Aorta (tissue), 5 donors: ENCODE results near the gene GPNMB. TPM values are rescaled to one million over a fixed set of nuclear protein-coding genes. Genes with fewer than 3 reads are reported as not detected.
"Not testable (repeated sequence)": the region's sequence is repeated elsewhere in the genome, so short reads cannot be mapped to it uniquely, and the experiment has no call there.

Experiments used
- ATAC-seq: fragments of 200-7000 bp; cut with Tn5 transposase; one replicate; pipeline ENCODE4 v1.9.1; 2022; ENCODE audit warnings: moderate library complexity; ENCODE audit not compliant: low FRiP score
- DNase-seq, 2 donors: peaks; one replicate each; pipeline ENCODE4 v3.0.0-alpha.2; 2020
- H3K27ac ChIP-seq, 2 donors: one replicate each; pipeline ENCODE4 v1.5.1; 2013; ENCODE audit warnings: low read length in 2 of 2, mild to moderate bottlenecking in 2 of 2, moderate library complexity in 2 of 2, control low read depth in 1 of 2, inconsistent platforms in 1 of 2, low read depth in 1 of 2
- H3K27me3 ChIP-seq, 2 donors: one replicate each; pipeline ENCODE4 v1.6.1; 2013; ENCODE audit warnings: control low read depth in 1 of 2, low read length in 1 of 2, mild to moderate bottlenecking in 1 of 2, moderate library complexity in 1 of 2; ENCODE audit not compliant: insufficient read depth in 2 of 2, control insufficient read depth in 1 of 2
- H3K36me3 ChIP-seq, 2 donors: one replicate each; pipeline ENCODE4 v1.6.1; 2013; ENCODE audit warnings: control low read depth in 1 of 2, low read length in 1 of 2, mild to moderate bottlenecking in 1 of 2; ENCODE audit not compliant: insufficient read depth in 2 of 2, control insufficient read depth in 1 of 2
- H3K4me1 ChIP-seq, 2 donors: one replicate each; pipeline ENCODE4 v1.6.1; 2013; ENCODE audit warnings: low read length in 2 of 2, control low read depth in 1 of 2, mild to moderate bottlenecking in 1 of 2, moderate library complexity in 1 of 2; ENCODE audit not compliant: insufficient read depth in 2 of 2, control insufficient read depth in 1 of 2
- H3K4me3 ChIP-seq, 2 donors: one replicate each; pipeline ENCODE4 v1.5.1; 2013; ENCODE audit warnings: low read length in 2 of 2, control low read depth in 1 of 2, mild to moderate bottlenecking in 1 of 2
- H3K9me3 ChIP-seq: one replicate; pipeline ENCODE4 v1.6.1; 2013; ENCODE audit warnings: mild to moderate bottlenecking, low read length; ENCODE audit not compliant: control insufficient read depth
- WGBS, 2 donors: extraction: QIAGEN DNeasy Blood & Tissue Kit; methylation state at CpG; one replicate each; pipeline ENCODE4 v1.1.7; 2013; 5-methylcytosine and 5-hydroxymethylcytosine counted together
- intact Hi-C, 2 donors: fragments of 100-400 bp; cut with DNase I; formaldehyde crosslinking; loops; one replicate each; pipeline versions ENCODE4 v1.14.2 to v1.15.0; 2022
- polyA plus RNA-seq, 2 donors: library from polyadenylated mRNA; stranded (reverse); fragments of 200-250 nt; gene quantifications; one replicate each; pipeline ENCODE4 v1.2.3, GENCODE V29; 2013
- total RNA-seq, 2 donors: library from RNA; stranded (reverse); fragmentation: NEBNext Ultra II Directional; extraction: Animal tissue kit (Norgen Biotek cat#: 25700); gene quantifications; one replicate each; pipeline ENCODE4 v1.2.1, GENCODE V29; 2021
- donor health status: healthy with polysubstance abuse.
- donor health status: Bipolar disorder and iron deficiency.
- donor health status: DM: no; HTN: no; CAD: no.
- donor health status: DM: no; HTN: no; CAD: no.
- donor health status: DM: yes; HTN: yes; CAD: no.

The GPNMB gene
- total and polyA plus RNA-seq, 4 donors, result 60.2 to 209 (median 152) TPM

- Histone ChIP-seq H3K9me3 (no peaks in the 10 kb centered on the region), H3K27me3 (no peaks in the 10 kb centered on the region), H3K4me3 (no peak overlapping the region), H3K27ac (no peak overlapping the region), H3K4me1 (no peaks in the 10 kb centered on the region), H3K36me3 (no peaks in the 10 kb centered on the region)
- DNase-seq (no peak), ATAC-seq (no peak)
- 51 to 53% methylated on average over 3 of the region's 3 CpGs for WGBS, 2 donors
- intact Hi-C loops, result no loop called here
Measured at GRCh38 chr7:23218196-23218595, 28.4 kb upstream of the GPNMB start.

- Histone ChIP-seq H3K4me3 (no peak overlapping the region), H3K4me1 (no peaks in the 10 kb centered on the region), H3K27ac (no peak overlapping the region), H3K36me3 (no peaks in the 10 kb centered on the region), H3K27me3 (no peaks in the 10 kb centered on the region), H3K9me3 (no peaks in the 10 kb centered on the region)
- 60 to 65% methylated on average over 10 of the region's 10 CpGs for WGBS, 2 donors
- DNase-seq (no peak), ATAC-seq (no peak)
- intact Hi-C loops, result no loop called here
Measured at GRCh38 chr7:23220690-23221305, 25.8 kb upstream of the GPNMB start.

- no peaks in the 10 kb centered on the region for H3K36me3 ChIP-seq
- H3K9me3 ChIP-seq, result no peaks in the 10 kb centered on the region
- no peaks in the 10 kb centered on the region for H3K27me3 ChIP-seq
- 42 to 43% methylated on average over 5 of the region's 5 CpGs for WGBS, 2 donors
- no peak overlapping the region for H3K27ac ChIP-seq
- no peak for DNase-seq
- no peak for ATAC-seq
- no peak overlapping the region for H3K4me3 ChIP-seq
- H3K4me1 ChIP-seq, result no peaks in the 10 kb centered on the region
- intact Hi-C loops, result no loop called here
Measured at GRCh38 chr7:23222439-23223030, 24.0 kb upstream of the GPNMB start.

- ATAC-seq, result not testable (repeated sequence)
Measured at GRCh38 chr7:23224364-23224763, 22.2 kb upstream of the GPNMB start.

GRCh38 chr7:23226844-23227450 is 19.6 kb upstream of the GPNMB start:
- no peak for DNase-seq
- WGBS, 2 donors, result 69 to 74% methylated on average over 4 of the region's 4 CpGs
- Histone ChIP-seq H3K36me3 (no peaks in the 10 kb centered on the region), H3K27me3 (no peaks in the 10 kb centered on the region), H3K4me3 (no peak overlapping the region), H3K4me1 (no peaks in the 10 kb centered on the region), H3K27ac (no peak overlapping the region), H3K9me3 (peaks cover 2% of the 10 kb centered on the region)
- intact Hi-C loops, result no loop called here
- no peak for ATAC-seq

More at GRCh38 chr7:23224364-23224763, 22.2 kb upstream of the GPNMB start:
- H3K27me3 ChIP-seq, H3K4me3 ChIP-seq, DNase-seq, H3K27ac ChIP-seq, H3K36me3 ChIP-seq, H3K4me1 ChIP-seq, intact Hi-C loops, H3K9me3 ChIP-seq: not testable (repeated sequence)
- 88% methylated on average over 4 of the region's 4 CpGs for WGBS, 2 donors

GRCh38 chr7:23228412-23228811 is 18.2 kb upstream of the GPNMB start:
- H3K9me3 ChIP-seq, result peaks cover 2% of the 10 kb centered on the region
- ATAC-seq (no peak), DNase-seq (no peak)
- H3K36me3 ChIP-seq, result no peaks in the 10 kb centered on the region
- intact Hi-C loops, result no loop called here
- no peaks in the 10 kb centered on the region for H3K27me3 ChIP-seq
- H3K4me3 ChIP-seq, result no peak overlapping the region
- H3K27ac ChIP-seq, result no peak overlapping the region
- H3K4me1 ChIP-seq, result no peaks in the 10 kb centered on the region
- WGBS, 2 donors, result 98% methylated on average over 2 of the region's 2 CpGs

GRCh38 chr7:23230641-23231101 is 15.9 kb upstream of the GPNMB start:
- no peaks in the 10 kb centered on the region for H3K36me3 ChIP-seq
- no peaks in the 10 kb centered on the region for H3K4me1 ChIP-seq
- no peaks in the 10 kb centered on the region for H3K27me3 ChIP-seq
- 62 to 64% methylated on average over 6 of the region's 6 CpGs for WGBS, 2 donors
- H3K27ac ChIP-seq, result no peak overlapping the region
- ATAC-seq, result no peak
- peaks cover 2% of the 10 kb centered on the region for H3K9me3 ChIP-seq
- DNase-seq, result no peak
- intact Hi-C loops, result no loop called here
- no peak overlapping the region for H3K4me3 ChIP-seq

GRCh38 chr7:23232966-23233365 is 13.6 kb upstream of the GPNMB start:
- Histone ChIP-seq H3K9me3 (peaks cover 2% of the 10 kb centered on the region), H3K4me3 (no peak overlapping the region), H3K36me3 (no peaks in the 10 kb centered on the region), H3K27me3 (no peaks in the 10 kb centered on the region), H3K4me1 (no peaks in the 10 kb centered on the region), H3K27ac (no peak overlapping the region)
- no peak for DNase-seq
- intact Hi-C loops, result no loop called here
- no peak for ATAC-seq
- 88 to 91% methylated on average over 3 of the region's 3 CpGs for WGBS, 2 donors
